ENCODE measurements around the gene PYGB. TPM values are rescaled to one million over a fixed set of nuclear protein-coding genes. Genes with fewer than 3 reads are reported as not detected.

Gene PYGB
- total and polyA plus RNA-seq, 2 donors, result 27.4 to 52.6 TPM

GRCh38 chr20:25285856-25286798 lies 38.2 kb downstream of the PYGB start:
- Histone ChIP-seq H3K27me3 (ENCODE audit: control insufficient read depth in 2 of 2, insufficient read depth in 1 of 2, low read length in 1 of 2) (no peaks in the 10 kb centered on the region), H3K4me3 (ENCODE audit: low read length in 2 of 2) (no peak overlapping the region), H3K4me1 (ENCODE audit: control insufficient read depth in 2 of 2, insufficient read depth in 2 of 2, low read length in 2 of 2) (no peaks in the 10 kb centered on the region), H3K36me3 (ENCODE audit: control insufficient read depth in 2 of 2, insufficient read depth in 2 of 2, low read length in 1 of 2) (peaks cover 29 to 76% of the 10 kb centered on the region in 2 donors), H3K27ac (ENCODE audit: low read depth in 1 of 2, low read length in 1 of 2) (no peak overlapping the region), H3K9me3 (ENCODE audit: control insufficient read depth in 2 of 2, insufficient read depth in 1 of 2, low read length in 1 of 2) (no peaks in the 10 kb centered on the region)
- no peak for DNase-seq (ENCODE audit: low read depth in 6 of 9, low spot score in 9 of 9)
- WGBS, result 96% methylated on average over 24 of the region's 24 CpGs

GRCh38 chr20:25286917-25287316 lies 39.0 kb downstream of the PYGB start:
- no peaks in the 10 kb centered on the region for H3K9me3 ChIP-seq (ENCODE audit: control insufficient read depth in 2 of 2, insufficient read depth in 1 of 2, low read length in 1 of 2)
- WGBS, result 98% methylated on average over 12 of the region's 12 CpGs
- no peak for DNase-seq (ENCODE audit: low read depth in 6 of 9, low spot score in 9 of 9)
- peaks cover 34 to 79% of the 10 kb centered on the region in 2 donors for H3K36me3 ChIP-seq (ENCODE audit: control insufficient read depth in 2 of 2, insufficient read depth in 2 of 2, low read length in 1 of 2)
- no peak overlapping the region for H3K27ac ChIP-seq (ENCODE audit: low read depth in 1 of 2, low read length in 1 of 2)
- H3K4me1 ChIP-seq (ENCODE audit: control insufficient read depth in 2 of 2, insufficient read depth in 2 of 2, low read length in 2 of 2), result no peaks in the 10 kb centered on the region
- H3K4me3 ChIP-seq (ENCODE audit: low read length in 2 of 2), result no peak overlapping the region
- H3K27me3 ChIP-seq (ENCODE audit: control insufficient read depth in 2 of 2, insufficient read depth in 1 of 2, low read length in 1 of 2), result no peaks in the 10 kb centered on the region

- Histone ChIP-seq H3K27me3 (ENCODE audit: control insufficient read depth in 2 of 2, insufficient read depth in 1 of 2, low read length in 1 of 2) (no peaks in the 10 kb centered on the region), H3K4me1 (ENCODE audit: control insufficient read depth in 2 of 2, insufficient read depth in 2 of 2, low read length in 2 of 2) (no peaks in the 10 kb centered on the region), H3K36me3 (ENCODE audit: control insufficient read depth in 2 of 2, insufficient read depth in 2 of 2, low read length in 1 of 2) (peaks cover 35 to 76% of the 10 kb centered on the region in 2 donors), H3K27ac (ENCODE audit: low read depth in 1 of 2, low read length in 1 of 2) (no peak overlapping the region), H3K4me3 (ENCODE audit: low read length in 2 of 2) (no peak overlapping the region), H3K9me3 (ENCODE audit: control insufficient read depth in 2 of 2, insufficient read depth in 1 of 2, low read length in 1 of 2) (no peaks in the 10 kb centered on the region)
- 98% methylated on average over 16 of the region's 16 CpGs for WGBS
- no peak for DNase-seq (ENCODE audit: low read depth in 6 of 9, low spot score in 9 of 9)
Measured at GRCh38 chr20:25287631-25288290, 39.9 kb downstream of the PYGB start.

GRCh38 chr20:25288291-25289181 lies 40.7 kb downstream of the PYGB start:
- no peak for DNase-seq (ENCODE audit: low read depth in 6 of 9, low spot score in 9 of 9)
- no peaks in the 10 kb centered on the region for H3K9me3 ChIP-seq (ENCODE audit: control insufficient read depth in 2 of 2, insufficient read depth in 1 of 2, low read length in 1 of 2)
- H3K27ac ChIP-seq (ENCODE audit: low read depth in 1 of 2, low read length in 1 of 2), result no peak overlapping the region
- WGBS, result 98% methylated on average over 22 of the region's 22 CpGs
- H3K4me3 ChIP-seq (ENCODE audit: low read length in 2 of 2), result no peak overlapping the region
- H3K27me3 ChIP-seq (ENCODE audit: control insufficient read depth in 2 of 2, insufficient read depth in 1 of 2, low read length in 1 of 2), result no peaks in the 10 kb centered on the region
- peaks cover 38 to 70% of the 10 kb centered on the region in 2 donors for H3K36me3 ChIP-seq (ENCODE audit: control insufficient read depth in 2 of 2, insufficient read depth in 2 of 2, low read length in 1 of 2)
- no peaks in the 10 kb centered on the region for H3K4me1 ChIP-seq (ENCODE audit: control insufficient read depth in 2 of 2, insufficient read depth in 2 of 2, low read length in 2 of 2)

- Histone ChIP-seq H3K9me3 (ENCODE audit: control insufficient read depth in 2 of 2, insufficient read depth in 1 of 2, low read length in 1 of 2) (no peaks in the 10 kb centered on the region), H3K4me1 (ENCODE audit: control insufficient read depth in 2 of 2, insufficient read depth in 2 of 2, low read length in 2 of 2) (peaks cover 0 to 4% of the 10 kb centered on the region in 2 donors), H3K4me3 (ENCODE audit: low read length in 2 of 2) (no peak overlapping the region), H3K27me3 (ENCODE audit: control insufficient read depth in 2 of 2, insufficient read depth in 1 of 2, low read length in 1 of 2) (no peaks in the 10 kb centered on the region), H3K36me3 (ENCODE audit: control insufficient read depth in 2 of 2, insufficient read depth in 2 of 2, low read length in 1 of 2) (peaks cover 39 to 59% of the 10 kb centered on the region in 2 donors), H3K27ac (ENCODE audit: low read depth in 1 of 2, low read length in 1 of 2) (no peak overlapping the region)
- DNase-seq (ENCODE audit: low read depth in 6 of 9, low spot score in 9 of 9), result no peak
- WGBS, result 98% methylated on average over 24 of the region's 24 CpGs
Measured at GRCh38 chr20:25289886-25290597, 42.2 kb downstream of the PYGB start.

GRCh38 chr20:25290646-25291431 lies 43.0 kb downstream of the PYGB start:
- WGBS, result 98% methylated on average over 22 of the region's 22 CpGs
- peaks cover 0 to 4% of the 10 kb centered on the region in 2 donors for H3K4me1 ChIP-seq (ENCODE audit: control insufficient read depth in 2 of 2, insufficient read depth in 2 of 2, low read length in 2 of 2)
- DNase-seq (ENCODE audit: low read depth in 6 of 9, low spot score in 9 of 9), result no peak
- peaks cover 39 to 55% of the 10 kb centered on the region in 2 donors for H3K36me3 ChIP-seq (ENCODE audit: control insufficient read depth in 2 of 2, insufficient read depth in 2 of 2, low read length in 1 of 2)
- H3K9me3 ChIP-seq (ENCODE audit: control insufficient read depth in 2 of 2, insufficient read depth in 1 of 2, low read length in 1 of 2), result no peaks in the 10 kb centered on the region
- H3K4me3 ChIP-seq (ENCODE audit: low read length in 2 of 2), result no peak overlapping the region
- no peak overlapping the region for H3K27ac ChIP-seq (ENCODE audit: low read depth in 1 of 2, low read length in 1 of 2)
- H3K27me3 ChIP-seq (ENCODE audit: control insufficient read depth in 2 of 2, insufficient read depth in 1 of 2, low read length in 1 of 2), result no peaks in the 10 kb centered on the region

GRCh38 chr20:25291432-25292133 lies 43.7 kb downstream of the PYGB start:
- Histone ChIP-seq H3K9me3 (ENCODE audit: control insufficient read depth in 2 of 2, insufficient read depth in 1 of 2, low read length in 1 of 2) (no peaks in the 10 kb centered on the region), H3K27ac (ENCODE audit: low read depth in 1 of 2, low read length in 1 of 2) (no peak overlapping the region), H3K4me1 (ENCODE audit: control insufficient read depth in 2 of 2, insufficient read depth in 2 of 2, low read length in 2 of 2) (peaks cover 4% of the 10 kb centered on the region in 2 donors), H3K4me3 (ENCODE audit: low read length in 2 of 2) (no peak overlapping the region), H3K27me3 (ENCODE audit: control insufficient read depth in 2 of 2, insufficient read depth in 1 of 2, low read length in 1 of 2) (no peaks in the 10 kb centered on the region), H3K36me3 (ENCODE audit: control insufficient read depth in 2 of 2, insufficient read depth in 2 of 2, low read length in 1 of 2) (peaks cover 39 to 51% of the 10 kb centered on the region in 2 donors)
- 98% methylated on average over 26 of the region's 26 CpGs for WGBS
- no peak for DNase-seq (ENCODE audit: low read depth in 6 of 9, low spot score in 9 of 9)

Measured in thymus (tissue), 11 donors.